Stimulated activated naive B cell treated with anti-CD40 and anti-IgM and Interleukin-4, amounts not matched to agents 10 μg/mL and 1 μg/mL and 100 μg/mL, for 72 hours (primary cell): ENCODE results near the gene COL4A1.

Experiments used
- ATAC-seq, 2 donors: fragments of 150-1000 bp; cut with Tn5 transposase; replicated peaks; 2 replicates each; pipeline ENCODE4 v1.10.0; 2021; ENCODE audit warnings: moderate library complexity in 1 of 2
- DNase-seq: peaks from one replicate; pipeline ENCODE4 v3.0.0; 2021
- H3K27ac Mint-ChIP-seq: one replicate; pipeline ENCODE4 v1.8.0; 2022; ENCODE audit warnings: mild to moderate bottlenecking, mixed read lengths
- H3K27me3 Mint-ChIP-seq, 2 donors: one replicate each; pipeline ENCODE4 v1.8.0; 2022; ENCODE audit warnings: mixed read lengths in 2 of 2
- H3K36me3 Mint-ChIP-seq, 2 donors: one replicate each; pipeline ENCODE4 v1.8.0; 2022; ENCODE audit warnings: mixed read lengths in 2 of 2, mild to moderate bottlenecking in 1 of 2
- H3K4me1 Mint-ChIP-seq, 2 donors: one replicate each; pipeline ENCODE4 v1.8.0; 2022; ENCODE audit warnings: mixed read lengths in 2 of 2, mild to moderate bottlenecking in 1 of 2
- H3K4me3 Mint-ChIP-seq, 2 donors: one replicate each; pipeline ENCODE4 v1.8.0; 2022; ENCODE audit warnings: mild to moderate bottlenecking in 2 of 2, mixed read lengths in 2 of 2, moderate library complexity in 1 of 2
- H3K9me3 Mint-ChIP-seq, 2 donors: one replicate each; pipeline ENCODE4 v1.8.0; 2022; ENCODE audit warnings: mixed read lengths in 2 of 2, mild to moderate bottlenecking in 1 of 2

Gene COL4A1

DNA sequence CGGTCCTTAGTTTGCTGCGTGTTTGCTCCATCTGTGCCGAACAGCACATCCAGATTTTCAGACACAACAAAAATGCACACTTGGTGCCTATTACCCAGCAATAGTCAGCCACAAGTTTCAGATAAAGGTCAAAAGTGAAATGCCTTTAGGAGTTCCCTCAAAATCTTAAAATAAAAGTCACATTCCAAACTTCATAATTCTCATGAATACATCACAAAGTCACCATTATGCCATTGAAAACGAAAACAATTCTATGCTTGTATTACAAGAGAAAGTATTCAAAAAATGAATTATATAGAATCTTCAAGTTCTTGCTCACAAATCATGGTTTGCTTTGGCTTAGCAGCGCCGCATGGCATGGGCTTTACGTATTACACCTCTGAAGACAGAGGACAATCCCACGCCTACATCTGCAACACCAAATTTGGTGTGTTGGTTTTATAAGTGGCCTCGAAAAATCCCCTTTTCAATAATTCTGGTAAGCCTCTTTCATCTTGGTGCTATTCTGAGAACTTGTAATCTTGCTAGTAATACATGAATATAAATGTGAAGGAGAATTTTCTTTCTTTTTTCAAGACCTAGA lies 26.6 kb downstream of the COL4A1 start:
- no peak for ATAC-seq
- no peak for DNase-seq

DNA sequence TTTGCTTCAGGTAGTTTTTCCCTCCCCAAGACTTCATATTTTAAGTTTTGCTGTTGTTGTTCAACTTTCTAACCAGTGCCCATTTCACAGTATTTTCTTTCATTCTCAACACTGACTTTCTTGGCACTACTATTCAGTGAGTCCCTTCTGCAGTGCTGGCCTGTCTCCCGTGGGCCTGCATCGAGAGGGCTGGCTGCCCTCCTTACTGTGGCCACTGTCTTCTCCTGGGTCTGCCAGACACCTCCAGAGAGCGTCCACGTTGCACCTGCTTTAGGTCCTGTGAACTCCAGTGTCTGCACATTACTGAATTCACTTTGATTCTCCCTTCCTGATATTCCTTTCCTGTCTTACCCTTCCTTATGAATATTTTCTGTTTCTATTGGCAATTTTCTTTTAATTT lies 27.3 kb downstream of the COL4A1 start:
- no peak overlapping the region for H3K4me3 Mint-ChIP-seq
- H3K27me3 Mint-ChIP-seq = peaks cover 12 to 28% of the 10 kb centered on the region in 2 donors
- DNase-seq (no peak), ATAC-seq (no peak)
- H3K4me1 Mint-ChIP-seq = no peaks in the 10 kb centered on the region
- H3K9me3 Mint-ChIP-seq = no peaks in the 10 kb centered on the region
- H3K27ac Mint-ChIP-seq = no peak overlapping the region
- H3K36me3 Mint-ChIP-seq = no peaks in the 10 kb centered on the region

More for the DNA sequence above, 26.6 kb downstream of the COL4A1 start:
- Mint-ChIP-seq H3K9me3 (no peaks in the 10 kb centered on the region), H3K4me1 (no peaks in the 10 kb centered on the region), H3K36me3 (no peaks in the 10 kb centered on the region), H3K4me3 (no peak overlapping the region), H3K27me3 (peaks cover 12 to 28% of the 10 kb centered on the region in 2 donors), H3K27ac (no peak overlapping the region)

DNA sequence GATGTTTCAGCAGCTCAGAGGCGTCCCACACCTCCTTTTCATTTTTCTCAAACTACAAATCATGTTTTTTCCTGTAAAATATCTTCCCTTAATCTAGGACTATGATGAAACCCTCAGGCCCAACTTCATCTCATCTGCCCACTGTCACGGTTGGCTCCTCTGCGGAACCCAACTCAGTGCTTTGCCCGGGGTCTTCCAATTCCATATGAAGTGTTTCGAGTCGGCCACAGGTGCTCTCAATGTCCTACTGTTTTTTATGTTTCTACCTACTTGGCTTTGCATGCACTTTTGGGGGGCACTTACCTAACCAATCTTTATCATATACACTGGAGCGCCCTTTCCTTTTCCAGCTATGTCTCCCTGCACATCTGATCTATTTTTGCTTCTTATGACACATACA lies 28.1 kb downstream of the COL4A1 start:
- peaks cover 12 to 22% of the 10 kb centered on the region in 2 donors for H3K27me3 Mint-ChIP-seq
- no peaks in the 10 kb centered on the region for H3K36me3 Mint-ChIP-seq
- DNase-seq = no peak
- ATAC-seq = no peak
- H3K27ac Mint-ChIP-seq = no peak overlapping the region
- H3K4me1 Mint-ChIP-seq = no peaks in the 10 kb centered on the region
- H3K9me3 Mint-ChIP-seq = no peaks in the 10 kb centered on the region
- no peak overlapping the region for H3K4me3 Mint-ChIP-seq

- peaks cover 12 to 18% of the 10 kb centered on the region in 2 donors for H3K27me3 Mint-ChIP-seq
- H3K27ac Mint-ChIP-seq = no peak overlapping the region
- H3K9me3 Mint-ChIP-seq = no peaks in the 10 kb centered on the region
- ATAC-seq (no peak), DNase-seq (no peak)
- no peaks in the 10 kb centered on the region for H3K4me1 Mint-ChIP-seq
- H3K4me3 Mint-ChIP-seq = no peak overlapping the region
- no peaks in the 10 kb centered on the region for H3K36me3 Mint-ChIP-seq
Measured at GRCh38 chr13:110277357-110277975, 29.5 kb downstream of the COL4A1 start.

GRCh38 chr13:110276553-110276950 lies 30.4 kb downstream of the COL4A1 start:
- Mint-ChIP-seq H3K27me3 (peaks cover 8 to 9% of the 10 kb centered on the region in 2 donors), H3K27ac (no peak overlapping the region), H3K4me3 (no peak overlapping the region), H3K9me3 (no peaks in the 10 kb centered on the region), H3K4me1 (no peaks in the 10 kb centered on the region), H3K36me3 (no peaks in the 10 kb centered on the region)
- no peak for DNase-seq
- ATAC-seq = no peak

- Mint-ChIP-seq H3K4me3 (no peak overlapping the region), H3K27me3 (peaks cover 5 to 8% of the 10 kb centered on the region in 2 donors), H3K36me3 (no peaks in the 10 kb centered on the region), H3K4me1 (no peaks in the 10 kb centered on the region), H3K27ac (no peak overlapping the region), H3K9me3 (no peaks in the 10 kb centered on the region)
- DNase-seq = no peak
- no peak for ATAC-seq
Measured at GRCh38 chr13:110275931-110276552, 30.9 kb downstream of the COL4A1 start.

- Mint-ChIP-seq H3K9me3 (no peaks in the 10 kb centered on the region), H3K27ac (no peak overlapping the region), H3K4me3 (no peak overlapping the region), H3K4me1 (no peaks in the 10 kb centered on the region), H3K27me3 (peaks cover under 1 to 5% of the 10 kb centered on the region in 2 donors), H3K36me3 (no peaks in the 10 kb centered on the region)
- ATAC-seq (no peak), DNase-seq (no peak)
Measured at GRCh38 chr13:110274687-110275086, 32.3 kb downstream of the COL4A1 start.

GRCh38 chr13:110273254-110273653 lies 33.7 kb downstream of the COL4A1 start:
- Mint-ChIP-seq H3K27ac (no peak overlapping the region), H3K27me3 (peaks cover 0 to 4% of the 10 kb centered on the region in 2 donors), H3K4me3 (no peak overlapping the region), H3K36me3 (no peaks in the 10 kb centered on the region), H3K9me3 (no peaks in the 10 kb centered on the region), H3K4me1 (no peaks in the 10 kb centered on the region)
- DNase-seq (no peak), ATAC-seq (no peak)

DNA sequence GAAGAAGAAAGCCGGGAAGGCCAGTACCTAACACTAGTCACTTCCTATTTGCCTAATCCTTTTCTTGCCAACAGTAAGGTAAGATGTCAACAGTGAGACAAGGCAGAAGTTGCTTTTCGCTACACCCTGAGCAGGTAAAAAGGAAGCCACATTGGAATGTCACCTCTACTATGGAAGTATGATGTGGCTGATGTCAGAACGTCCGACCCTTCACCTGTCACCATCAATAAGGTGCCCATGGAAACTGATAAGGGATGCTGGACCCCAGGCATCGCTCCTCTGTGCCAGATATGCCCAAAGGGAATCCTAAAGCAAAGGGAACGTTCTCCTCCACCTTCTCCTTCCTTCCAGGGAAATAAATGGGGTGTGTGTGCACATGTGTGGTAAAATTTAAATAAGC lies 34.3 kb downstream of the COL4A1 start:
- Mint-ChIP-seq H3K9me3 (no peaks in the 10 kb centered on the region), H3K27me3 (peaks cover 0 to 4% of the 10 kb centered on the region in 2 donors), H3K4me1 (no peaks in the 10 kb centered on the region), H3K36me3 (no peaks in the 10 kb centered on the region), H3K4me3 (no peak overlapping the region), H3K27ac (no peak overlapping the region)
- ATAC-seq = no peak
- DNase-seq = no peak

- Mint-ChIP-seq H3K9me3 (no peaks in the 10 kb centered on the region), H3K4me1 (no peaks in the 10 kb centered on the region), H3K27ac (no peak overlapping the region), H3K27me3 (peaks cover 0 to 4% of the 10 kb centered on the region in 2 donors), H3K36me3 (no peaks in the 10 kb centered on the region), H3K4me3 (no peak overlapping the region)
- ATAC-seq = no peak
- no peak for DNase-seq
Measured at GRCh38 chr13:110272227-110272626, 34.7 kb downstream of the COL4A1 start.

GRCh38 chr13:110271313-110271712 lies 35.6 kb downstream of the COL4A1 start:
- H3K4me1 Mint-ChIP-seq = no peaks in the 10 kb centered on the region
- no peaks in the 10 kb centered on the region for H3K36me3 Mint-ChIP-seq
- no peak overlapping the region for H3K4me3 Mint-ChIP-seq
- DNase-seq = no peak
- no peak overlapping the region for H3K27ac Mint-ChIP-seq
- H3K9me3 Mint-ChIP-seq = no peaks in the 10 kb centered on the region
- H3K27me3 Mint-ChIP-seq = peaks cover 0 to 7% of the 10 kb centered on the region in 2 donors
- no peak for ATAC-seq

DNA sequence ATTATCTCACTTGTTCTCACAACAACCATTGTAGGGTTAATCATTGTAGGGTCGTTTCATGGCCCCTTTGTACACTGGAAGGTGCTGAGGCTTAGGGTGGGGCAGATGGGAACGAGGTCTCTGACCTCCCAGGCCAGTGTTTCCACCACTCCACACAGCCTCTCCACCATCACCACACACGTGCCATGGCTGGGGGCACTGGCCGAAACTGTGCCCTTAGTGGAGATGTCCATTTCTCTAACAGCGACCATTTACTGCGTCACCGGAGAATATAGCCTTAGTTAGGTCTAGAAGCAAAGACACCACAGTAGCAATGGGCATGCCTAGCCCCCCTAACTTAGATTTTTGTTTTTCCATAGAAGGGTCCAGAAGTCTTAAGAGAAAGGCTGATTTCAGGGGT lies 36.5 kb downstream of the COL4A1 start:
- Mint-ChIP-seq H3K27ac (no peak overlapping the region), H3K36me3 (no peaks in the 10 kb centered on the region)

GRCh38 chr13:110269509-110270185 lies 37.3 kb downstream of the COL4A1 start:
- H3K4me3 Mint-ChIP-seq = no peak overlapping the region
- H3K36me3 Mint-ChIP-seq = no peaks in the 10 kb centered on the region
- no peak overlapping the region for H3K27ac Mint-ChIP-seq
- ATAC-seq (no peak), DNase-seq (no peak)
- H3K4me1 Mint-ChIP-seq = no peaks in the 10 kb centered on the region
- H3K9me3 Mint-ChIP-seq = no peaks in the 10 kb centered on the region
- peaks cover 3 to 24% of the 10 kb centered on the region in 2 donors for H3K27me3 Mint-ChIP-seq

More for the DNA sequence above, 36.5 kb downstream of the COL4A1 start:
- H3K27me3 Mint-ChIP-seq = peaks cover 0 to 15% of the 10 kb centered on the region in 2 donors
- no peaks in the 10 kb centered on the region for H3K9me3 Mint-ChIP-seq
- ATAC-seq = no peak
- DNase-seq = no peak
- H3K4me1 Mint-ChIP-seq = no peaks in the 10 kb centered on the region
- H3K4me3 Mint-ChIP-seq = no peak overlapping the region

GRCh38 chr13:110268576-110269185 lies 38.3 kb downstream of the COL4A1 start:
- Mint-ChIP-seq H3K27ac (no peak overlapping the region), H3K36me3 (no peaks in the 10 kb centered on the region), H3K4me1 (no peaks in the 10 kb centered on the region), H3K27me3 (peaks cover 5 to 27% of the 10 kb centered on the region in 2 donors), H3K4me3 (no peak overlapping the region), H3K9me3 (no peaks in the 10 kb centered on the region)
- ATAC-seq = no peak
- no peak for DNase-seq
